Left cardiac atrium (tissue), 4 donors: ENCODE data around the gene PRSS56. TPM values are rescaled to one million over a fixed set of nuclear protein-coding genes. Genes with fewer than 3 reads are reported as not detected.

Experiments
- ATAC-seq, 2 donors: fragments of 200-7000 bp; cut with Tn5 transposase; one replicate each; pipeline ENCODE4 v1.9.1; 2020; ENCODE audit warnings: mild to moderate bottlenecking in 2 of 2, moderate library complexity in 2 of 2
- DNase-seq: peaks from one replicate; pipeline ENCODE4 v3.0.0-alpha.2; 2020
- intact Hi-C, 2 donors: fragments of 100-400 bp; cut with DNase I; formaldehyde crosslinking; loops; one replicate each; pipeline versions ENCODE4 v1.14.1 to v1.15.1; 2022 to 2023
- total RNA-seq, 2 donors: library from RNA; stranded (reverse); fragmentation: NEBNext Ultra II Directional; extraction: Animal tissue kit (Norgen Biotek cat#: 25700); gene quantifications; one replicate each; pipeline ENCODE4 v1.2.1, GENCODE V29; 2021
- donor health status: DM: no; HTN: yes; CAD: no.
- donor health status: DM: no; HTN: yes; CAD: no; lungs with severe emphysema.
- donor health status: DM: yes; HTN: yes; CAD: no.
- donor health status: Dilated cardiomyopathy.

Gene PRSS56
- total RNA-seq, 2 donors from 2014 or later = 0.16 TPM; not detected in 1

GRCh38 chr2:232497348-232497747, 22.8 kb upstream of the PRSS56 start:
- DNase-seq (no peak), ATAC-seq (no peak)
- intact Hi-C loops = no loop called here

DNA sequence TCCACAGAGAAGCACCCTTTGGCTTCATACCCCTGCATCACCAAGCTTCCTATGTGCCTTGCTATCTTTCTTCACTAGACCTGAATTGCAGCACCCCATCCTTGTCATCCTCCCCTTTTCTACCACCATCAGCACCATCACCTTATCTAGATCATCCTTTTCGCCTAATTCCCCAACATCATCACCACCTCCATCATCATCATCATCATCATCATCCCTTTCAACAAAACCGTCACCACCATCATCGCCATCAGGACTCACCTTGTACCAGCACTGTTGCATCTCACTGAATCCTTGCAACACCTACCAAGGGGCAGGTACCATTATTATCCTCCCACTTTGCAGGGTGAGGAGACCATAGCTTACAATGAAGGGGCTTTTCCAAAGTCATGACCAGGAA, 21.7 kb upstream of the PRSS56 start:
- ATAC-seq (no peak), DNase-seq (no peak)
- intact Hi-C loops = no loop called here

GRCh38 chr2:232501331-232501771, 18.8 kb upstream of the PRSS56 start:
- intact Hi-C loops = no loop called here
- ATAC-seq (no peak), DNase-seq (no peak)

DNA sequence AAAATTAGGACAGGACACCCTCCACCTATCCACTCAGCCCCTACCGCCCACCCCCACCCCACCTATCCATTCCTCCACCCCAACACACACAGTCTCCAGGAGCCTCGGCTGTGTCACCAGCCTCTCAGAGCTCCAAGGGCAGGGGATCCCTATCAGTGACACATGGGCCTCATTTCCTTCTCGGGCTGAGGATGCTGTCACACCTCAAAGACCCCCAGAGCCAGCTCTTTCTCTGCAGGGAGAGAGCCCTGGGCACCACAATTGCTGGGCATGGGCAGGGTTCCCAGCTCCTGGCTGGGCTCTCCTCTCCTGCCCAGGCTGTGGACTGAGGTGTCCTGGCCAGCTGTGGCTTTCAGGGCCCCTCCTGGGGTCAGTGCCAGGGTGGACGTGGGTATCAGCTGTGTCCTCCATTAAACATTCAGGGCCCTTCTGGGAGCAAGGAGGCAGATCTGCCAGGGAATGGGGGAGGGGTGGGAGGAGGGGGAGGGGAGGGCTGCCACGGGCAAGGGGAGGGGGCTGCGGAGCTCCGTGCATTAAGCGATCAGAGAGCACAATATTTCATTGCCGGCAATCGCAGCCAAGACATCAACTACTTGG, 18.3 kb upstream of the PRSS56 start:
- no peak for ATAC-seq
- intact Hi-C loops = no loop called here
- no peak for DNase-seq

GRCh38 chr2:232502511-232502910, 17.7 kb upstream of the PRSS56 start:
- peak in 1 of 2 donors; percentile 25 for ATAC-seq
- intact Hi-C loops = no loop called here
- no peak for DNase-seq

GRCh38 chr2:232502911-232503808, 17.0 kb upstream of the PRSS56 start:
- intact Hi-C loops = no loop called here
- ATAC-seq (peak; percentile 72 to 80), DNase-seq (peak; percentile 66)

GRCh38 chr2:232503809-232504323, 16.3 kb upstream of the PRSS56 start:
- ATAC-seq (no peak), DNase-seq (no peak)
- intact Hi-C loops = no loop called here

DNA sequence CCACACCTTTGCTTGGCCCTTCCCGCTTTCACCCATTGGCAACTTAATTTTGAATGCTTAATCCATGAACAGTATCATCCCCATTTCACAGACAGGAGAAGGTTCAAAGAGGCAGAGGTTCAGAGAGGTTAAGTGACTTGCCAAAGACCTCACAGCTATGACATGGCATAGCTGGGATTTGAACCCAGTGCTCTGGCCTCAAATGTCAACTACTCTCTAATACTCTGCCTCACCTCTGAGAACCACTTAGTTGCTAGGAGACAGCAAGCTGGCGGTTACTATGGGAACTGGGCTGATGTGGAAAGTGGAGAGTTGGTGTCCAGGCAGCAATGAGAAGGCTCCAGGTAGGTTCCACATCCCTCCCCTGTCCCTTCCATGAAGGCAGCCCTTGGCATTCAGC, 15.8 kb upstream of the PRSS56 start:
- DNase-seq (no peak), ATAC-seq (no peak)
- intact Hi-C loops = no loop called here

GRCh38 chr2:232505856-232506255, 14.3 kb upstream of the PRSS56 start:
- DNase-seq = no peak
- ATAC-seq = no peak
- intact Hi-C loops = no loop called here

- DNase-seq (no peak), ATAC-seq (no peak)
- intact Hi-C loops = no loop called here
These were observed 13.5 kb upstream of the PRSS56 start for GRCh38 chr2:232506709-232507108.

GRCh38 chr2:232508251-232508650, 11.9 kb upstream of the PRSS56 start:
- ATAC-seq (no peak), DNase-seq (no peak)
- intact Hi-C loops = no loop called here

DNA sequence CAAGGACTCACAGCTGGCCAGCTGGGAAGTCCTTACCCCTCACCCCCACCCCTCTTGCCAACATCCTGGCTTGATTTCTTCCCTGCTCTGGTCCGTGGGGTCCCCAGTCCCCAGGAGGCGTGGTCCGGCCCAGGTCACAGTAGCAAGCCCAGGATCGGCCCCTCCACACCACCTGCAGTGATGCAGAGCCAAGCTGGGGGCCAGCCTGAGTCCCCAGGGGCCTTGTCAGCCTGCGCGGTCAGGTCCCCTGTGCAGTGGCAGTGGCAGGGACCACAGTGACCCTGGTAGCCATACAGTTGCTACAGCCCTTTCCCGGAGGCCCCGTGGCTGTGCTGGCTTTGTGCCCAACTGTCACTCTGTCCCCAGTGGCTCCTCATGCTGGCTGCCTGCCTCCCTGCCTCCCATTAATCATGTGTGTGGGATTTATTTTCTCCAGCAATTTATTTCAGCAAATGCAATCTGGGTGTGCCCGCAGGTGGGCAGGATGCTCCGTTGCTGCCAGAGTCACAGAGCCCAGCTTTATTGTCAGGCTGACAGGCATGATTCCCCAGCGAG, 8.8 kb upstream of the PRSS56 start:
- DNase-seq (no peak), ATAC-seq (no peak)
- intact Hi-C loops = no loop called here

DNA sequence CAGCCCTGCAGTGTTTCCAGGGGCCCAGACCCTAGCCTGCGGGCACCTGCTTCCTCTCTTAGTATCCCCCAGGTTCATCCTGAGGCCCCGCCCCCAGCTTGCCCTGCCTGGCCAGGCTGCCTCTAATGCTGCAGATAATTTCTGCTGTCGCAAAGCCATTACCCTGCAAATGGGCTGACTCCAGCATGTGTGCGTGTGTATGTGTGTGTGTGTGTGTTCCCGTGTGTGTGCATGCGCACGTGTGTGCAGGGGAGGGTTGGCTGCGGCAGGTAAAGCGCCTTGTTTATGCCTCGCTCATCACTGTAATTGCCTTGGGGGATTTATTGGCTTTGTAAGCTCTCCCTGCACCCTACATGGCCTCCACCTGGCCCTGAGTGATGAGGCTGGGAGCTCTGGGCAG, 7.6 kb upstream of the PRSS56 start:
- ATAC-seq = no peak
- DNase-seq = no peak
- intact Hi-C loops = no loop called here

DNA sequence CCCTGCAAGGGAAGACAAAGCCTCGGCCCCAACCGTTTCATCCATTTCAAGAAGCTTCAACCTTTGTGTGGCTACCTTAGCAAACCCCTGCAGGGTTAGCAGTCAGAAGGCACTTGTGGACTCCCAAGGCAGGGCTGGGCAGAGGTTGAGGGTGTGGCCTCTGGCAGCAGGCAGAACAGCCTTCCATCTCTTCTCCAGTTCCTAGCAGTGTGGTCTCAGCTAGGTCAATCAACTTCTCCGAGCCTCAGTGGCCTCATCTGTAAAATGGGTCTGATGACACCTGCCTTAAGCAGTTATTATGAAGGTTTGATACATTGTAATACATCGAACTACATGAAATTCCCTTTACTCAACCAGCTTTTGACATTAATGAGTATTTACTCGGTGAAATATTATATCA, 6.8 kb upstream of the PRSS56 start:
- DNase-seq = no peak
- intact Hi-C loops = no loop called here
- no peak for ATAC-seq

DNA sequence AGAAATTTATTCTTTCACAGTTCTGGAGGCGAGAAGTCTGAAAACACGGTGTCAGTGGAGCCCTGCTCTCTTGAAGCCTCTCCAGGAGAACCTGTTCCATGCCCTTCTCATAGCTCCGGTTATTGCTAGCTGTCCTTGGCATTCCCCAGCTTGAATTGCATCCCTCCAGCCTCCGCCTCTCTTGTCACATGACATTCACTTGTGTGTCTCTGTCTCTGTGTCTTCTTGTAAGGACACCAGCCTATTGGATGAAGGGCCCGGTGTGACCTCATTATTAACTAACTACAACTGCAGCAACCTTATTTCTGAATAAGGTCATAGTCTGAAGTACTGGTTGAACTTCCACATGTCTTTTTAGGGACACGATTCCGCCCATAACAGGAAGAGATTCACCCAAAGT, 4.5 kb upstream of the PRSS56 start:
- ATAC-seq (no peak), DNase-seq (no peak)
- intact Hi-C loops = no loop called here

GRCh38 chr2:232516551-232516950, 3.6 kb upstream of the PRSS56 start:
- DNase-seq = no peak
- intact Hi-C loops = no loop called here

GRCh38 chr2:232518844-232519243, 1.3 kb upstream of the PRSS56 start:
- ATAC-seq (no peak), DNase-seq (no peak)
- intact Hi-C loops = no loop called here

More at GRCh38 chr2:232516551-232516950, 3.6 kb upstream of the PRSS56 start:
- no peak for ATAC-seq

DNA sequence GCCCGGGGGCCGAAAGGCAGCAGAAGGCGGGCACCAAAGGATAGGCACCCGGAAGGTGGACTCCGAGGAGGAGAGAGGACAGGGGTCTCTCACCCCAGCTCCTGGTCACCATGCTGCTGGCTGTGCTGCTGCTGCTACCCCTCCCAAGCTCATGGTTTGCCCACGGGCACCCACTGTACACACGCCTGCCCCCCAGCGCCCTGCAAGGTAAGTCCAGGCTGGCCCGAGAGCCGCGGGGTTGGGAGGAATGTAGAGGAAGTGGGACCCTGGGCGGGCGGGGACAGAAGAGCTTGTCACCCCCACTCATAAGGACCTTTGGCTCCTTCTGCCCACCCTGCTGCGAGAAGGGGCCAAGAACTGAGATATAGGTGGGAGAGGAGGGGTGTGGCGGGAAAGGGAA, 301 bp downstream of the PRSS56 start:
- intact Hi-C loops = loop anchor here (5.0 to 10.0 kb wide), 4 partner anchors 68 to 618 kb away; no protein-coding TSS in a partner anchor
- ATAC-seq = no peak
- DNase-seq = no peak

- intact Hi-C loops = loop anchor here (5.0 to 10.0 kb wide), 4 partner anchors 69 to 619 kb away; no protein-coding TSS in a partner anchor
- DNase-seq (no peak), ATAC-seq (no peak)
These were observed 910 bp downstream of the PRSS56 start for GRCh38 chr2:232521098-232521497.
